T-cell (primary cell): ENCODE data around the gene GBA2. TPM values are rescaled to one million over a fixed set of nuclear protein-coding genes. Genes with fewer than 3 reads are reported as not detected.

Experiments
- ATAC-seq, 4 experiments: fragments of 200-7000 bp in 3 of 4; fragments of 150-1000 bp in 1 of 4; cut with Tn5 transposase; replicated peaks in 1 of 4; 1 replicate in 3 of 4; 2 replicates in 1 of 4; pipeline ENCODE4 v1.10.0; 2021; ENCODE audit warnings: moderate library complexity in 3 of 4, mild to moderate bottlenecking in 2 of 4, moderate number of reproducible peaks in 1 of 4
- CTCF ChIA-PET, 2 donors: fragments of 300-600 bp; sonication (Branson Sonifier 250); formaldehyde crosslinking; loops; one replicate each; lab custom pipeline; 2022; ENCODE audit warnings: antibody characterized with exemption in 2 of 2; lab: Charles Lee
- POLR2A ChIA-PET, 2 donors: fragments of 300-600 bp; sonication (Branson Sonifier 250); formaldehyde crosslinking; loops; one replicate each; lab custom pipeline; 2022; ENCODE audit warnings: antibody characterized with exemption in 2 of 2; lab: Charles Lee
- DNase-seq, 35 experiments: peaks; one replicate each; pipeline versions ENCODE4 v3.0.0 to v3.0.0-alpha.2; 2013 to 2023
- H3K27ac ChIP-seq: one replicate; pipeline ENCODE4 v1.5.1; 2013; ENCODE audit warnings: low read length
- H3K27me3 ChIP-seq, 2 experiments: replicated peaks in 1 of 2; 1 replicate in 1 of 2; 2 replicates in 1 of 2; pipeline versions ENCODE4 v1.6.1 to v1.7.0; 2013; ENCODE audit warnings: low read length in 1 of 2, mixed read lengths in 1 of 2; ENCODE audit not compliant: control insufficient read depth in 2 of 2, insufficient read depth in 2 of 2; ENCODE audit errors: extremely low read depth in 1 of 2
- H3K36me3 ChIP-seq, 2 donors: 1 replicate in 1 of 2; 2 replicates in 1 of 2; pipeline versions ENCODE4 v1.6.1 to v1.7.0; 2013; ENCODE audit warnings: low read length in 1 of 2; ENCODE audit not compliant: control insufficient read depth in 2 of 2, insufficient read depth in 1 of 2; ENCODE audit errors: extremely low read depth in 1 of 2
- H3K4me1 ChIP-seq, 2 experiments: 1 replicate in 1 of 2; 2 replicates in 1 of 2; pipeline versions ENCODE4 v1.6.1 to v1.7.0; 2013; ENCODE audit warnings: low read length in 2 of 2, mixed read lengths in 1 of 2; ENCODE audit not compliant: insufficient read depth in 2 of 2, control insufficient read depth in 1 of 2; ENCODE audit errors: extremely low read depth in 1 of 2
- H3K4me3 ChIP-seq, 2 donors: 1 replicate in 1 of 2; 2 replicates in 1 of 2; pipeline versions ENCODE4 v1.5.1 to v1.7.0; 2013; ENCODE audit warnings: mild to moderate bottlenecking in 2 of 2, low read length in 1 of 2, moderate library complexity in 1 of 2; ENCODE audit not compliant: control insufficient read depth in 1 of 2; ENCODE audit errors: extremely low read depth in 1 of 2
- H3K9me3 ChIP-seq: 2 replicates; pipeline ENCODE4 v1.7.0; 2013
- H3K27ac Mint-ChIP-seq, 2 donors: one replicate each; pipeline ENCODE4 v1.8.0; 2020 to 2021; ENCODE audit warnings: mild to moderate bottlenecking in 2 of 2, mixed read lengths in 2 of 2
- H3K27me3 Mint-ChIP-seq, 2 donors: one replicate each; pipeline ENCODE4 v1.8.0; 2021 to 2022; ENCODE audit warnings: mixed read lengths in 2 of 2
- H3K36me3 Mint-ChIP-seq: one replicate; pipeline ENCODE4 v1.8.0; 2021; ENCODE audit warnings: mixed read lengths
- H3K4me1 Mint-ChIP-seq, 3 donors: one replicate each; pipeline ENCODE4 v1.8.0; 2020 to 2022; ENCODE audit warnings: mixed read lengths in 3 of 3, mild to moderate bottlenecking in 1 of 3
- H3K4me3 Mint-ChIP-seq, 3 donors: one replicate each; pipeline ENCODE4 v1.8.0; 2020 to 2022; ENCODE audit warnings: mild to moderate bottlenecking in 3 of 3, mixed read lengths in 3 of 3, moderate library complexity in 3 of 3
- H3K9me3 Mint-ChIP-seq, 3 donors: one replicate each; pipeline ENCODE4 v1.8.0; 2020 to 2022; ENCODE audit warnings: mixed read lengths in 3 of 3
- WGBS: methylation state at CpG from one replicate; pipeline ENCODE4 v1.1.5; 2013; ENCODE audit warnings: missing lambda C conversion rate; ENCODE audit not compliant: insufficient coverage; 5-methylcytosine and 5-hydroxymethylcytosine counted together
- total RNA-seq, 35 experiments: library from RNA in 6 of 35; stranded (reverse) in 6 of 35; fragments of 120-200 nt in 1 of 35; gene quantifications; one replicate each; pipeline versions ENCODE4 v1.2.1 to v1.2.4 and lab custom pipeline; 2013 to 2026

Gene GBA2
- total RNA-seq, 5 donors from 2014 or later (not counting 1 experiment from before 2014, with no cell fraction given) = 35.4 to 63.3 (median 60.1) TPM

- Mint-ChIP-seq H3K9me3 (no peaks in the 10 kb centered on the region), H3K27me3 (no peaks in the 10 kb centered on the region), H3K4me1 (peaks cover 0 to 1% (median 0%) of the 10 kb centered on the region in 3 donors), H3K4me3 (no peak overlapping the region), H3K27ac (no peak overlapping the region), H3K36me3 (peaks cover 77% of the 10 kb centered on the region)
- no peak for DNase-seq
- H3K36me3 ChIP-seq = peaks cover 29 to 92% of the 10 kb centered on the region in 2 donors
- ATAC-seq = no peak
- H3K4me3 ChIP-seq = no peak overlapping the region
- no peaks in the 10 kb centered on the region for H3K4me1 ChIP-seq
- WGBS = 95% methylated on average over 11 of the region's 21 CpGs
- POLR2A ChIA-PET = no interaction called here
- H3K27ac ChIP-seq = no peak overlapping the region
- no peaks in the 10 kb centered on the region for H3K27me3 ChIP-seq
- CTCF ChIA-PET = interaction anchor here in 1 of 2 donors (1.4 kb wide), 1 partner anchor 42 kb away, joined by 3 read pairs; no protein-coding TSS in a partner anchor
- no peaks in the 10 kb centered on the region for H3K9me3 ChIP-seq
These were observed 37.3 kb downstream of the GBA2 start for GRCh38 chr9:35711501-35712428.

GRCh38 chr9:35710818-35711500, 38.1 kb downstream of the GBA2 start:
- peaks cover 30 to 92% of the 10 kb centered on the region in 2 donors for H3K36me3 ChIP-seq

DNA sequence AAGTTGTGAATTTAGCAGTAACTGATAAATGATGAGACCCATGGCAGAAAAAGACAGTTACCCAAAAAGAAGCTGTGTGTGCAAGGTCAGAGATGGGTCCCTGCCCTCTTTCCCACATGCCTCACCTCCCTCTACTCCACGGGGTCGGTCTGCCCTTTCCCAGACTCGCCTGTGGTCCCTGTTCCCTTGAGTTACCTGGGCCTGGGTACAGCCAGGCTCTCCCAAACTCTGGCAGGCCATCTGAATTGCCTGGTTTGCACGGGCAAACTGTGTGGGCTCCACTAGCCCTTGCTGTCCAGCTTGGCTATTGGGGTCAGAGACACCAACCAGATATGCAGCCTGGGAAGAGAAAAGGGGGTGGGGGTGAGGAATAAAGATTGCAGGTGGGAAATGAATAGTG, 40.9 kb downstream of the GBA2 start:
- Mint-ChIP-seq H3K4me1 (peaks cover 0 to 4% (median 0%) of the 10 kb centered on the region in 3 donors), H3K36me3 (peaks cover 70% of the 10 kb centered on the region), H3K27ac (peak overlapping the region; percentile 44 to 72), H3K27me3 (no peaks in the 10 kb centered on the region), H3K9me3 (no peaks in the 10 kb centered on the region), H3K4me3 (no peak overlapping the region)
- Histone ChIP-seq H3K27me3 (no peaks in the 10 kb centered on the region), H3K4me3 (no peak overlapping the region), H3K36me3 (peaks cover 33 to 94% of the 10 kb centered on the region in 2 donors), H3K9me3 (no peaks in the 10 kb centered on the region), H3K27ac (no peak overlapping the region), H3K4me1 (no peaks in the 10 kb centered on the region)
- DNase-seq (no peak), ATAC-seq (no peak)
- 94% methylated on average over 4 of the region's 4 CpGs for WGBS
- CTCF ChIA-PET = interaction anchor here in 1 of 2 donors (2.6 kb wide), 1 partner anchor 11 kb away, joined by 6 read pairs; no protein-coding TSS in a partner anchor
- POLR2A ChIA-PET = no interaction called here

More at GRCh38 chr9:35710818-35711500, 38.1 kb downstream of the GBA2 start:
- no peak overlapping the region for H3K4me3 Mint-ChIP-seq
- WGBS = 80% methylated on average over 1 of the region's 7 CpGs
- no peak overlapping the region for H3K27ac Mint-ChIP-seq
- H3K36me3 Mint-ChIP-seq = peaks cover 73% of the 10 kb centered on the region
- ATAC-seq (no peak), DNase-seq (no peak)
- H3K9me3 ChIP-seq = no peaks in the 10 kb centered on the region
- no peak overlapping the region for H3K4me3 ChIP-seq
- H3K9me3 Mint-ChIP-seq = no peaks in the 10 kb centered on the region
- CTCF ChIA-PET = interaction anchor here in 1 of 2 donors (1.4 kb wide), 1 partner anchor 42 kb away, joined by 3 read pairs; no protein-coding TSS in a partner anchor
- no peaks in the 10 kb centered on the region for H3K4me1 ChIP-seq
- no peak overlapping the region for H3K27ac ChIP-seq
- H3K4me1 Mint-ChIP-seq = peaks cover 0 to 4% (median 0%) of the 10 kb centered on the region in 3 donors
- no peaks in the 10 kb centered on the region for H3K27me3 ChIP-seq
- no peaks in the 10 kb centered on the region for H3K27me3 Mint-ChIP-seq
- POLR2A ChIA-PET = no interaction called here

- peaks cover 35 to 96% of the 10 kb centered on the region in 2 donors for H3K36me3 ChIP-seq
- H3K27me3 ChIP-seq = no peaks in the 10 kb centered on the region
- Mint-ChIP-seq H3K4me3 (no peak overlapping the region), H3K27me3 (no peaks in the 10 kb centered on the region), H3K27ac (peak overlapping the region in 1 of 2 donors; percentile 72), H3K36me3 (peaks cover 68% of the 10 kb centered on the region), H3K9me3 (no peaks in the 10 kb centered on the region), H3K4me1 (peaks cover 0 to 4% (median 0%) of the 10 kb centered on the region in 3 donors)
- DNase-seq = no peak
- no peak for ATAC-seq
- WGBS = 99% methylated on average over 9 of the region's 10 CpGs
- no peak overlapping the region for H3K27ac ChIP-seq
- CTCF ChIA-PET = interaction anchor here (0.5 to 2.6 kb wide), 3 partner anchors 10 to 74 kb away, joined by 3 to 6 read pairs (median 4); no protein-coding TSS in a partner anchor
- H3K9me3 ChIP-seq = no peaks in the 10 kb centered on the region
- POLR2A ChIA-PET = interaction anchor here in 1 of 2 donors (0.8 kb wide), 1 partner anchor 10 kb away, joined by 3 read pairs; no protein-coding TSS in a partner anchor
- H3K4me3 ChIP-seq = no peak overlapping the region
- no peaks in the 10 kb centered on the region for H3K4me1 ChIP-seq
These were observed 42.1 kb downstream of the GBA2 start for GRCh38 chr9:35706951-35707350.

GRCh38 chr9:35705836-35706430, 43.1 kb downstream of the GBA2 start:
- no peak for ATAC-seq
- ChIA-PET CTCF (interaction anchor here (1.1 to 2.6 kb wide), 3 partner anchors 9 to 21 kb away, joined by 3 to 6 read pairs (median 4); no protein-coding TSS in a partner anchor), POLR2A (no interaction called here)
- Histone ChIP-seq H3K4me3 (no peak overlapping the region), H3K36me3 (peaks cover 36 to 96% of the 10 kb centered on the region in 2 donors), H3K9me3 (no peaks in the 10 kb centered on the region), H3K27ac (no peak overlapping the region), H3K27me3 (no peaks in the 10 kb centered on the region), H3K4me1 (no peaks in the 10 kb centered on the region)
- DNase-seq = no peak
- Mint-ChIP-seq H3K27ac (peak overlapping the region in 1 of 2 donors; percentile 39), H3K4me1 (peaks cover 0 to 4% (median 0%) of the 10 kb centered on the region in 3 donors), H3K36me3 (peaks cover 62% of the 10 kb centered on the region), H3K27me3 (no peaks in the 10 kb centered on the region), H3K9me3 (no peaks in the 10 kb centered on the region), H3K4me3 (no peak overlapping the region)
- 96% methylated on average over 5 of the region's 7 CpGs for WGBS
